Ishikawa (cell line): Measurements from ENCODE around the gene ATG101.

ENCODE experiments used
- CEBPB ChIP-seq: IDR thresholded peaks from 2 replicates; pipeline ENCODE4 v1.6.1; 2012
- CREB1 ChIP-seq: IDR thresholded peaks from 2 replicates; pipeline ENCODE4 v1.6.1; 2012; ENCODE audit warnings: low read depth
- EP300 ChIP-seq: IDR thresholded peaks from 2 replicates; pipeline ENCODE4 v1.6.1; 2012; ENCODE audit warnings: borderline replicate concordance
- FOXM1 ChIP-seq: IDR thresholded peaks from 2 replicates; pipeline ENCODE4 v1.6.1; 2012; ENCODE audit warnings: low read depth, borderline replicate concordance
- MAX ChIP-seq: IDR thresholded peaks from 2 replicates; pipeline ENCODE4 v1.6.1; 2012
- RAD21 ChIP-seq: IDR thresholded peaks from 2 replicates; pipeline ENCODE4 v1.6.1; 2012; ENCODE audit warnings: low read depth
- TAF1 ChIP-seq: IDR thresholded peaks from 2 replicates; pipeline ENCODE4 v1.6.1; 2012; ENCODE audit warnings: low read depth, mild to moderate bottlenecking
- TCF12 ChIP-seq: IDR thresholded peaks from 2 replicates; pipeline ENCODE4 v1.6.1; 2012; ENCODE audit warnings: low read depth
- ZBTB7A ChIP-seq: IDR thresholded peaks from 2 replicates; pipeline ENCODE4 v1.6.1; 2012; ENCODE audit warnings: low read depth
- TF ChIP-seq, protein P1 (sequence below): IDR thresholded peaks from 2 replicates; pipeline ENCODE4 v1.6.1; 2012; ENCODE audit warnings: low read depth, mild to moderate bottlenecking
- TF ChIP-seq, protein P2 (sequence below): IDR thresholded peaks from 2 replicates; pipeline ENCODE4 v1.6.1; 2012

- TF ChIP-seq, protein P1, sequence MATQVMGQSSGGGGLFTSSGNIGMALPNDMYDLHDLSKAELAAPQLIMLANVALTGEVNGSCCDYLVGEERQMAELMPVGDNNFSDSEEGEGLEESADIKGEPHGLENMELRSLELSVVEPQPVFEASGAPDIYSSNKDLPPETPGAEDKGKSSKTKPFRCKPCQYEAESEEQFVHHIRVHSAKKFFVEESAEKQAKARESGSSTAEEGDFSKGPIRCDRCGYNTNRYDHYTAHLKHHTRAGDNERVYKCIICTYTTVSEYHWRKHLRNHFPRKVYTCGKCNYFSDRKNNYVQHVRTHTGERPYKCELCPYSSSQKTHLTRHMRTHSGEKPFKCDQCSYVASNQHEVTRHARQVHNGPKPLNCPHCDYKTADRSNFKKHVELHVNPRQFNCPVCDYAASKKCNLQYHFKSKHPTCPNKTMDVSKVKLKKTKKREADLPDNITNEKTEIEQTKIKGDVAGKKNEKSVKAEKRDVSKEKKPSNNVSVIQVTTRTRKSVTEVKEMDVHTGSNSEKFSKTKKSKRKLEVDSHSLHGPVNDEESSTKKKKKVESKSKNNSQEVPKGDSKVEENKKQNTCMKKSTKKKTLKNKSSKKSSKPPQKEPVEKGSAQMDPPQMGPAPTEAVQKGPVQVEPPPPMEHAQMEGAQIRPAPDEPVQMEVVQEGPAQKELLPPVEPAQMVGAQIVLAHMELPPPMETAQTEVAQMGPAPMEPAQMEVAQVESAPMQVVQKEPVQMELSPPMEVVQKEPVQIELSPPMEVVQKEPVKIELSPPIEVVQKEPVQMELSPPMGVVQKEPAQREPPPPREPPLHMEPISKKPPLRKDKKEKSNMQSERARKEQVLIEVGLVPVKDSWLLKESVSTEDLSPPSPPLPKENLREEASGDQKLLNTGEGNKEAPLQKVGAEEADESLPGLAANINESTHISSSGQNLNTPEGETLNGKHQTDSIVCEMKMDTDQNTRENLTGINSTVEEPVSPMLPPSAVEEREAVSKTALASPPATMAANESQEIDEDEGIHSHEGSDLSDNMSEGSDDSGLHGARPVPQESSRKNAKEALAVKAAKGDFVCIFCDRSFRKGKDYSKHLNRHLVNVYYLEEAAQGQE, result no peak
- TF ChIP-seq EP300, result no peak
- TF ChIP-seq TAF1, result no peak; the same call in 1 of the 2 replicates
- TF ChIP-seq RAD21, result no peak; the same call in 1 of the 2 replicates
- TF ChIP-seq MAX, result no peak
- TF ChIP-seq TCF12, result no peak
- TF ChIP-seq CREB1, result no peak
- no peak for TF ChIP-seq ZBTB7A
- no peak for TF ChIP-seq FOXM1
- TF ChIP-seq, protein P2, sequence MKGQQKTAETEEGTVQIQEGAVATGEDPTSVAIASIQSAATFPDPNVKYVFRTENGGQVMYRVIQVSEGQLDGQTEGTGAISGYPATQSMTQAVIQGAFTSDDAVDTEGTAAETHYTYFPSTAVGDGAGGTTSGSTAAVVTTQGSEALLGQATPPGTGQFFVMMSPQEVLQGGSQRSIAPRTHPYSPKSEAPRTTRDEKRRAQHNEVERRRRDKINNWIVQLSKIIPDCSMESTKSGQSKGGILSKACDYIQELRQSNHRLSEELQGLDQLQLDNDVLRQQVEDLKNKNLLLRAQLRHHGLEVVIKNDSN, result no peak
- TF ChIP-seq CEBPB, result no peak
Measured at GRCh38 chr12:52022841-52023181, 47.0 kb upstream of the ATG101 start.
